ENCODE data around the gene SAMD11.
A peak's percentile ranks its signal among the peaks of the same experiment; 100 is the strongest.

The SAMD11 gene

GRCh38 chr1:918353-918752, 5.4 kb upstream of the SAMD11 start:
- DNase-seq = peak; percentile 7

DNA sequence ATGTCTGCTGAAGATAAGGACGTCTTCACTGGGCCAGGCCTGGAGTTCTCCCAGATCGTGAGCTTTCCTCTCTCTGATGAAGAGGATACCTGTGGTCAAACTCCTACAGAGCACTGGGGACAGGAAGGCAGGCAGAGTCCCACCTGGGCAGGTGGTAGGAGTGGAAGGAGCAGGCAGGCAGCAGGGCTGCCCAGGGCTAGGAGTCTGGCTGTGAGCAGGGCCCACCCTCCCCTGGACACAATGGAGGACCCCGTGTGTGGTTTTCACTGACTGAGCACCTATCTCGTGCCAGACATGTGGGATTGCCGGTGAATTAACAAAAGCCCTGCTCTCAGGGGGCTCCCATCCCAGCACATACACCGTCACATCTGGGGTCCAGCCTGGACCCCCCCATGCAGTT, 4.9 kb upstream of the SAMD11 start:
- DNase-seq = peak; percentile 11

DNA sequence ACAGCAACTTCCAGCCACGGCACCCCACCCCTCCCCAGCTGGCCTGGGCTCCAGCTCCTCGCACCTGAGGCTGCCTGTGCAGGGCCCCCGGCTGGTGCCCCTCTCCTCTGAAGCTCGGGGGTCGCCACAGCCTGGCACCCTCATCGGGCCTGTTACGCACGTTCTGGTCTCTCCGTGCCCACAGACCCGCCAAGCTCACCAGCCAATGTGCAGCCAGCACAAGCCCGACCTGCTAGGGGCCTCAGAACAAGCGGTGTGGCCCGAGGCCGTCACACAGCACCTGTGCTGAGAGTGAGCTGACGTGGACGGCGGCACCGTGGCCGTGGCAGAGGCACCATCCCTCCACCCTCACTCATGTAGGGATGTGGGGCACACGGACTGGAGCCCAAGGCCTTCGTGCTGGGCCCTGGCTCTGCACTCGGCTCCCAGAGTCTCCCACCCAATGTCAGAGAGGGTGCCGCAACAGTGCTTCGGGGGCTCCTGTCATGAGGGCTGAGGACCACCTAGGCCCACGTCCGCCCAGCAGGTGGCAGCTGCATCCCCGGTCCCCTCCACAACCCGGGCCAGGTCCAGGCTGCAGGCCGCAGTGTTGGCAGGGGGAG, 4.4 kb upstream of the SAMD11 start:
- no peak for DNase-seq

DNA sequence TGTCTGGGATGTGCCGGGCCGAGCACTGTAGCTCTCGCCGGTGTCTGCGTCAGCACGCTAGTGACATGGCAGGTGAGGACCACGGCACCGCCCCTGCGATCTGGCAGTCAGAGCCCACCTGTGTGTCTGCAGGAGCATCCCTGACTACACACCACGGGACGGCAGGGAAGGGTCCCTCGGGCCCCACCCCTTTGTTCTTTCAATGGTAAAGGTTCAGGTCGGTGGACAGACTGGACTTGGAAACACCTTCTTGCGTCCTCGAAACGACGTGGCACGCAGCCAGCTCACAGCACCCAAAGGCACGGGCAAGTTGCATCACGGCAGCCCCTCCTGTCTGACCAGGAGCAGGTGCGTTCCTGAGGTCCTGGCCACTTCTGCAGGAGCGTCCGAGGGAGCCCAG, 3.7 kb upstream of the SAMD11 start:
- no peak for DNase-seq

DNA sequence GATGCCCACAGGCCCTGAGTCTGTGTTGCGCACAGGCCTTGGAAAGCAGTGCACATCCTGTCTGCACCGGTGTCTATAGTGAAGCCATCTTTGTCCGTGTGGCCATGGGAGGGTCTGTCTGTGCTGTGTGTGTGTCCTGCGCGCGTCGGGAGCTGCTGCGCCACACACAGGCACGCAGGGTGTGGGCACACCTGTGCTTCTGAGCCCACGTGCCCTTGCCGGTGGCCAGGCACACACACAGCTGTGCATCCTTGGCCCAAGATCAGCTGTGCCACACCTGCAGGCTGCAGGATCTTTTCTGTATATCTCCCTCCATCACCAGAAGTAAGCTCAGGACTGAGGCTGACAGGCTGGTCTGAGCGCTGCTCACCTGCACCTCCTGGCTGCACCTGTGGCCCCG, 3.2 kb upstream of the SAMD11 start:
- DNase-seq = no peak

DNA sequence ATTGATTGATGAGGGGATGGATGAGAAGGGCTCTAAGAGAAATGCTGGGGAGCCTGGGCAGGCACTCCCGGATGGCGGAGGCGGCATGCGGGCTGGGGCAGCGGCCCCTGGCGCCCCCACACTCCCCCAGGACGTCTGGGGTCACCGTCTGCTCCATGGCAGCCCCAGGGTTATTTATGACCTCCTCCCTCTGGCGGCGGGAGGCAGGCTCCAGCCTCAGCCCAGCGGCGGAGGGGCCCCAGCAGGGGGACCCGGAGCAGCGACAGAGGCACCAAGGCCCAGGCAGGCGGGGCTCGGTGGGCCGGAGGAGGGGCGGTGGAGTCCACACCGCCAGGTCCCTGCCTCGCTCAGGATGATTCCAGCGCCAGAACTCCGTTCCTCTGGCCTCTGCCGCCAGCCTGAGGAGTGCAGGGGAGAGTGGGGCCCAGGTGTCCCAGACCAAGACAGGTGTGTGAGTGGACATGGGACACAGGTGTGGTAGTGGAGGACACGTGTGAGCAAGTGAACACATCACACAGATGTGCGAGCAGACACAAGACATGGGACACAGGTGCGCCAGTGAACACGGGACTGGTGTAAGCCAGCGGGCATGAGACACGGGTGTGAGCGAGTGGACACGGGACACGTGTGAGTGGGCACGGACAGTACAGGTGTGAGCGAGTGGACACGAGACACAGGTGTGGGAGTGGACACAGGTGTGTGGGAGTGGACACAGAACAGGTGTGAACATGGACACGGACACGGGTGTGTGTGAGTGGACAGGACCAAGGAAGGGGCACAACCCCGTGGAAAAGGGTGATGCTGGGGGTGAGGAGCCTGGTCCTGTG, 2.5 kb upstream of the SAMD11 start:
- DNase-seq = peak; percentile 95

DNA sequence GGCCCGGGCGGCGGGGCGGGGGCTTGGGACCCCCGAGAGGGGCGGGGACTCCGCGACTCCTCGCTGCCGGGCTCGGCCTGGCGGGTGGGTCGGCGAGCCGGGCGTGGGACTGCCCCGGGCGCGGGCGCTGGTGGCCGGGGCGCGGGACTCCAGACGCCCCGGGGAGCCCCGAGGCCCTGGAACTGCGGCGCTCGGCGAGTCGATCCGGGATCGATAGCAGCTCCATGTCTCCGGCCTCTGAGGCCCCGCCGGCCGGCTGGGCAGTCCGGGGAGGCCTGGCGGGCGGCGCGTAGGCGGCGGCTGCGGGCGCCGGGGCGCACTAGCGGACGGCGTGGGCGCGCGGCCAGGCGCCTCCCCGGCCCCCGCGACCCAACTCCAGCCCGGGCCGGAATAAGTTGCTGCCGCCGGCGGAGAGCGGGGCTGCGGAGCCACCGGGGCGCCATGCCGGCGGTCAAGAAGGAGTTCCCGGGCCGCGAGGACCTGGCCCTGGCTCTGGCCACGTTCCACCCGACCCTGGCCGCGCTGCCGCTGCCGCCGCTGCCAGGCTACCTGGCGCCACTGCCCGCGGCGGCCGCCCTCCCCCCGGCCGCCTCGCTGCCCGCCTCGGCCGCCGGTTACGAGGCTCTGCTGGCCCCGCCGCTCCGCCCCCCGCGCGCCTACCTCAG, 400 bp downstream of the SAMD11 start:
- no peak for DNase-seq

- peak; percentile 77 for DNase-seq
Observed at GRCh38 chr1:924656-925560, 1.2 kb downstream of the SAMD11 start.

DNA sequence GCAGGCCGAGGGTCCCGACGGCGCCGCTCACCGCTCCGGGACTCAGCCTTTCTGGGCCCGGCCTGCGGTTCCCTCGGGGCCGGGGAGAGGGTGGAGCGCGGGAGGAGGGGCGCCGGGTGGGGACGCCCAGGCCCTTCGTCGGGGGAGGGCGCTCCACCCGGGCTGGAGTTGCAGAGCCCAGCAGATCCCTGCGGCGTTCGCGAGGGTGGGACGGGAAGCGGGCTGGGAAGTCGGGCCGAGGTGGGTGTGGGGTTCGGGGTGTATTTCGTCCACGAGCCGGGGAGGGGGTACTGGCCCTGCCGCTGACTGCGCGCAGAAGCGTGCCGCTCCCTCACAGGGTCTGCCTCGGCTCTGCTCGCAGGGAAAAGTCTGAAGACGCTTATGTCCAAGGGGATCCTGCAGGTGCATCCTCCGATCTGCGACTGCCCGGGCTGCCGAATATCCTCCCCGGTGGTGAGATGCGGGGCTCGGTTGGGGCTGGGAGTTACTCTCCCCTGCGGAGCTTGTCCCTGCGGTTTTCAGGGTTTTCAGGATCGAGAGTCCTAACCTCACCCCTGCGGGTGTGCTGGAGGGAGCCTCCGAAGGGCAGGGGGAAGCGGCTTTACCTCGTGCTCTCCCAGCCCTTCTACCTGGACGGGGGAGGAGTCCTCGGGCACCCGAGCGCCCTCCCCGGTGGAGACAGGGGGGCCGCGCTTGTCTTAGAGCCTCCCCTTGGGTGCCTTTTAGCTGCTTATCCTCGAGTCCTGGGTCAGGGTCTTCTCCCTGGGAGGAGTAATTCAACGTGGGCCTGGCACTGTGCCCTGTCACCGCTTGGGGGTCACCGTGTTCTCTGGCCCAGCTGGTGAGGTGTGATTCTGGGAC, 2.1 kb downstream of the SAMD11 start:
- peak; percentile 69 for DNase-seq

DNA sequence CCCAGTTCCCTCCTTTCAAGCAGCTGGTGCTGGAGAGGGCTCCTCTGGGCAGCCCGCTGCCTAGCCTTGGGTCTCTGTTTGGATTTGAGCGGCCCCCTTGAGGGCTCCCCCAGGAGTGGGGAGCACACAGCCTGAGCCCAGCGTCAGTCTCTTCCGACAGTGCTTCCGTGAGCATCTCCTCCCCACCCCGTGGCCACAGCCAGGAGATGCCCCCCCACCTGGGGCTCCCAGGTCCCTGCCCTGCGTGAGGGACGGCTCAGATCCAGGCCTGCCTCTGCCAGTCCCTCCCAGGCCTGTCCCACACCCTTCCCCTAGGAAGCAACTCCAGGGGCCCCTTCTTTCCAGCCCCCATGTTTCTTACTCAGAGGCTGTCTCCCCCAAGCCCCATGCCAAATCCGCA, 3.5 kb downstream of the SAMD11 start:
- no peak for DNase-seq

- DNase-seq = no peak
Observed at GRCh38 chr1:927748-928147, 4.0 kb downstream of the SAMD11 start.

GRCh38 chr1:928825-929661, 5.3 kb downstream of the SAMD11 start:
- peak; percentile 24 for DNase-seq

DNA sequence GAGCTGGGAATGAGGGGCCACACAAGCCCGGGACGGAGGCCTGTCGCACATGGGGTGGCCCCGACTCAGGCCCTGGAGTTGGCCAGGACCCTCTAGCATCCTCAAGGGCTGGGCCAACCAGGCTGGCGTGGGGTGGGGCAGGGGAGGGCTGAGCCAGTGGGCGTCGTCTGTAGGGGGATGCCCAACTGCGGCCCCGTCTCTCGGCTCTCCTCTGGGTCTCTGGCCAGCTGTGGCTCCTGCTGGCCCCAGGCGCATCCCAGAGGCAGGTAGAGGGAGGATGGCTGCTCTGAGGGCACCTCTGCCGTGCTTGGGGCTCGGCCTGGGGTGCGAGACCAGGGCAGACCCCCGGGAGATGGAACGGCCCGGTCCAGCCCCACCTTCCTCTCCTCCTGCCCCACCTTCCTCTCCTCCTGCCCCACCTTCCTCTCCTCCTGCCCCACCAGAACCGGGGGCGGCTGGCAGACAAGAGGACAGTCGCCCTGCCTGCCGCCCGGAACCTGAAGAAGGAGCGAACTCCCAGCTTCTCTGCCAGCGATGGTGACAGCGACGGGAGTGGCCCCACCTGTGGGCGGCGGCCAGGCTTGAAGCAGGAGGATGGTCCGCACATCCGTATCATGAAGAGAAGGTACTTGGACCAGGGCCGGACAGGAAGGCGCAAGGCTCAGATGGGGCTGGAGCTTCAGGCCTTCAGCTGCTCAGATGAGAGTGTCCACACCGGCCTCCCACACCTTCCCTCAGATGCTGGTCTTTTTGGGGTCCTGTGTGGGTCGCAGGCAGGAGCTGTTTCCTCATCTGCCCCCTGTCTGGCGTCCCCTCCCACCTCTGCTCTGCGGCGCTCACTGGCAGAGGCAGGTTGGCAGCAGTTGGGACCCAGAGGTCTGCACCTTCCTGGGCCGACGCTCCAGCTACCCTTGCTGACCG, 6.2 kb downstream of the SAMD11 start:
- DNase-seq = no peak

DNA sequence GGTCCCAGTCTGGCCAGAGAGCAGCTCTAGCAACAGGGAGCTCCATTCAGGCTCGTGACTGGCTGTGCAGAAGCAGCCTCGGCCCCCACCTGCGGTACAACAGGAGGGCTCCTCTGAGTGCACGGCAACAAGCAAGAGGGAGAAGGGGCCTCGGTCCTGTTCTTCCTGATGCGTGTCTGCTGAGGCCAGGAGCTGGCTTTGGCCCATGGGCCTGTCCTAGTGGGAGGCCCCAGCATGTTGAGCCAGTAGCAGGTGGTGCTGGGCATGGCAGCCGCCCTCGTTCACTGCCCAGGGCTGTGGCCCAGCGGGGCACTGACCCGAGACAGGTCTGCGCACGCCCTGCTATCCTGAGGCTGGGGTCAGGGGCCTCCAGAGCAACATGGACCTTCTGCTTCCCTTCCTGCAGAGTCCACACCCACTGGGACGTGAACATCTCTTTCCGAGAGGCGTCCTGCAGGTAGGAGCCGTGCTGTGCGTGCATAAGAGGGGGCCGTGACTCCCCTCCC, 7.0 kb downstream of the SAMD11 start:
- DNase-seq = peak; percentile 4

GRCh38 chr1:931380-932172, 7.9 kb downstream of the SAMD11 start:
- peak; percentile 53 for DNase-seq

- DNase-seq = peak; percentile 52
Observed at GRCh38 chr1:932173-932510, 8.4 kb downstream of the SAMD11 start.

- DNase-seq = peak; percentile 39
Observed at GRCh38 chr1:932776-933602, 9.3 kb downstream of the SAMD11 start.

GRCh38 chr1:933603-933940, 9.8 kb downstream of the SAMD11 start:
- DNase-seq = peak; percentile 55

Data from eye (tissue), 1 donor.